ENCODE measurements around the gene TEX55.
"Not testable (repeated sequence)": the region's sequence is repeated elsewhere in the genome, so short reads cannot be mapped to it uniquely, and the experiment has no call there.

Gene TEX55

DNA sequence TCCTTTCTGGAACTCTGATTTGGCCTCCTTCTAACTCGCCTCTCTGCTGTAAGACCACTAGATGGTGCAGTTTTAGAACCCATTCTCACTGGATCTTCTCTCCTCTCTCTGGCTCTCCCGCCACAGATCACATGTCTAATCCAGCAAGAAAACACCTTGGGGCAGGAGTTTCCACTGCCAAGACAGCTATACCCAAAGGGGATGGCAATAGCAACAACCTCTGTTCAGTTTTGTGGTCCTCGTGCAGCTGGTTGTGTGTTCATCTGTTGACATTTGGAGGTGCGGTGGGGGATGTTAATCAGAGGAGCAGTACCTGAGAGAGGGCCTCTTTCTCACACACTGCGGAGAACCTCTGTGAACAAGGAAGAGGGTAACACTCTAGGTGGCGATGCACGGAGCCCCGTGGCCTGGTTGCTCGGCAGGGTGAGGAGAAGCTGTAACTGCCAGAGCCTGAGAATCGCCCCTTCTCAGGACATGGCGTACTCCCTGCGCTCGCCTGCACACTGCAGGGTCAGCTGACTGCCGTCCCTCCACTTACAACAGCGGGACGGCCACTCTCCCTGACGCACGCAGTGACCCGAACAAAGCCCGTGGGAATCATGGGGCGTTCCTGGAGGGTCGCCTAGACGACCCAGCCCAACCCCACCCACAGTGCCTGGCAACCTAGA, at the start of gene TEX55:
Gene TEX55, plus strand, starts transcription at position 666 of the 668 bp plus-strand sequence. CDS start 25 bp downstream, outside the sequence.
- no peak for DNase-seq (ENCODE audit: low read depth)

DNA sequence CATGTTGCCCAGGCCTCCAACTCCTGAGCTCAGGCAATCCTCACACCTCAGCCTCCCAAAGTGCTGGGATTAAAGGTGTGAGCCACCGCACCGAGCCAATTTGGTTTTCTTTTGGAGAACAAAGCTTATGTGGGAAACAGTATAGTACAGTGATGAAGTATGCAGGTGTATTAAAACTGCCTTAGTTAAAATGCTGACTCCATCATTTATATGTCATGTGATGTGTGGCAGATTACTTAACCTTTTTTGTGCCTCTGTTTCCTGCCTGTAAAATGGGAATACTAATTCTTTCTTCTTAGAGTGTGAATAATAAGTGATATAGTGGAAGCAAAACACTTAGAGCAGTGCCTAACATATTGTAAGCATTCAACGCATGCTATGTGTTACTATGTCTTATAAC, 48.0 kb upstream of the TEX55 start:
- DNase-seq (ENCODE audit: low read depth) = no peak

DNA sequence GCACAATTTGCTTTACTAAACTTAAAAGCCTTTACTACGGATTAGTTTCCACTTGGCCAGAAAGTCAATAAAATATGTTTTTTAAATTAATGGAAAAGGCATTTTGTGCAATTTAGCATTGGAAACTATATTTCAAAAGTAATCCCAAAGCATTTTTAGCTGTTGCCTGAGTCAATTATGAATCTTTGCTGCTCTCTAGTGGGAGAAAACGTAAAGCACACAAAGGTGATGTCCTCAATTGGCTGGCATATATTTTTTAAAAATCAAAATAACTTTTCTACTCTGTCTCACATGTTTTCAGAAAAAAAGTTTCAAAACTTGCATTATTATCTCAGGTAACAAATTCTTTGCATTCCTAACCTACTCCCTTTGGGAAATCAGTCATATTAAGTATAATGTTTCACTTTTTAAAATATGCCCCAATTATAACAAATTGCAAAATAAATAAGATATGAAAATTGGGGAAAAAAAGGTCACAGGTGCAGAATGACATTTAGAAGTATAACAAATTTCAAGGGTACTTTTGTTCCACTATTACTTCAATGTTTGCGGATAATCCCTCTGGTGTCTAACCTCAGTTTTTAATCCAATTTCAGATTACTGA, 47.2 kb upstream of the TEX55 start:
- DNase-seq (ENCODE audit: low read depth) = no peak

DNA sequence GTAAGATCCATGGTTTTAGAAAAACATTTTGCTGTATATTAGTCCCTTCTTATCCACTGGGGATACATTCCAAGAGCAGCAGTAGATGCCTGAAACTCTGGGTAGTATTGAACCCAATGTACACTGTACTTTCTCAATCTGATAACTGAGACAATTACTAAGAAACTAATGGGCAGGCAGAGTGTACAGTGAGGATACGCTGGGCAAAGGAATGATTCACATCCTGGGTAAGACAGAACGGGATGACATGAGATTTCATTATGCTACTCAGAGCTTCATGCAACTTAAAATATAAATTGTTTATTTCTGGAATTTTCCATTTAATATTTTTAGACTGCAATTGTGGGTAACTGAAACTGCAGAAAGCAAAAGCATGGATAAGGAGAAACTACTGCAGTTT, 46.2 kb upstream of the TEX55 start:
- DNase-seq (ENCODE audit: low read depth) = no peak

DNA sequence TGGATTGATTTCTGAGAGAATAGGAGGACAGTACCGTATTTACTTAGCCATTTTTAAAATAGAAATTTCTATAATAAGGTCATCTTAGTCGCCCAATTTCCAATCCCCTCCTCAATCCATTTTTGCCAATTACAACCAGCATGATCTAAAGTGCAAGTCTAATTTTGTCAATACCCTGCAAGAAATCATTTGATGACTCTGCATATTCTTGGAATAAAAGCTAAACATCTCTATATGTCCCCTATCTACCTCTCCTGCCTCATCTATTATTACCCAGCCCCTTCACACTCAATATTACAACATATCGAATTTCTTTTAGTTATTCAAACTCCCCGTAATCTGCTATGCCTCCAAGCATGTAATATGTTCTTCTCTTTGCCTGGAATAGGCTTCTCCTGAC, 41.9 kb upstream of the TEX55 start:
- no peak for DNase-seq (ENCODE audit: low read depth)

DNA sequence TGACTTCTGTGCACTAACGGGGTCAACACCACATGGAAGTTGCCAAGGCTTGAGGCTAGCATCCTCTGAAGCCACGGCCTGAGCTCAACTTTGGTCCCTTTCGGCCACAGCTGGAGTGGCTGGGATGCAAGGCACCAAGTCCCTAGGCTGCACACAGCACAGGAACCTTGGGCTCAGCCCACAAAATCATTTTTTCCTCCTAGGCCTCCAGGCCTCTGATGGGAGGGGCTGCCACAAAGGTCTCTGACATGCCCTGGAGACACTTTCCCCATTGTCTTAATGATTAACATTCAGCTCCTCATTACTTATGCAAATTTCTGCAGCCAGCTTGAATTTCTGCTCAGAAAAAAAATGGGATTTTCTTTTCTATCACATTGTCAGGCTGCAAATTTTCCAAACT, 27.6 kb upstream of the TEX55 start:
- not testable (repeated sequence) for DNase-seq (ENCODE audit: low read depth)

DNA sequence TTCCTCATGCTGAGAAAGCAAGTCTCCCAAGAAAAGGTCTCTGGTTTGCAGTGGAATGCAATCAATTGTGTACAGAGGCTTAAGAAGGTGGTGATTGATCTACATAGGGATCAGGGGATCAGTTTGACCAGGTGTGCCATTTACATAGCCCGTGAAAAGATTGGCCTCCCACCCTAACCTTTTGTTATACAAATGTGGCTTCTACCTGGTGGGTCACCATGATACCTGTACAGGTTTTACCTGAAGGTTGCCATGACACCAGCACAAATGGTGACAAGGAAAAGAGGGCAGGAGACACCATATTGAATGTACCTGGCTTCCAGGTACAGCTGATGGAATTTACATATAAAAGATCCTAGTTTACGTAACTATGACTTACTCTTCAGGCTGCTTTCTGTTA, 25.5 kb upstream of the TEX55 start:
- DNase-seq (ENCODE audit: low read depth) = no peak

DNA sequence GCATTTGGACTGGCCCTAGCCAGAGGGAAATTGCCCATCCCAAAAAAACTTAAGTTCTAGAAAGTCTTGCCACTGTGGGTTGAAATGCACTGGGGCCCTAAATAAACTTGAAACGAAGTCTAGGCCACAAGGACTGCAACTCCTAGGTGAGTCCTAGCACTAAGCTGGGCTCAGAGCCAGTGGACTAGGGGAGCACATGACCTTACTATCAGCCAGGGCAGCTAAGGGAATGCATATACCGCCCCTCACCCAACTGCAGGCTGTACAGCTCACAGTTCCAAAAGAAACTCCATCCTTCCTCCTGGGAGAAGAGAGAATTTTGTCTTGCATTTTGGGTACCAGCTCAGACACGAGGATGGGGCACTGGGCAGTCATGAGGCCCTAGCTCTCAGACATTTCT, 23.6 kb upstream of the TEX55 start:
- DNase-seq (ENCODE audit: low read depth) = no peak

DNA sequence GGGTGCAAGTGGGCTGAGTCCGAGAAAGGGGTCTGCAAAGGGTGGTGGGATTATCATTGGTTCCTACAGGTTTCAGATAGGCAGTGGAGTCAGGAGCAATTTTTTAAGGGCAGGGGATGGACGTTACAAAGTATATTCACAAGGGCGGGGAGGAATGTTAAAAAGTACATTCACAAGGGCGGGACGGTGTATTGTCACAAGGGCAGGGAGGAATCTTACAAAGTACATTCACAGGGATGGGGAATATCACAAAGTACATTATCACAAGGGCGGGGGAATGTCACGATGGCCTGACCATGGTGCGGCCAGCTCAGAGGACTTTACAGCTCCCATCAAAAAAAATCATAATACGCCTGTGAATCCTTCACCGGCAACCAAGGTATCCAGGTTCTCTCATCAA, 20.6 kb upstream of the TEX55 start:
- no peak for DNase-seq (ENCODE audit: low read depth)

DNA sequence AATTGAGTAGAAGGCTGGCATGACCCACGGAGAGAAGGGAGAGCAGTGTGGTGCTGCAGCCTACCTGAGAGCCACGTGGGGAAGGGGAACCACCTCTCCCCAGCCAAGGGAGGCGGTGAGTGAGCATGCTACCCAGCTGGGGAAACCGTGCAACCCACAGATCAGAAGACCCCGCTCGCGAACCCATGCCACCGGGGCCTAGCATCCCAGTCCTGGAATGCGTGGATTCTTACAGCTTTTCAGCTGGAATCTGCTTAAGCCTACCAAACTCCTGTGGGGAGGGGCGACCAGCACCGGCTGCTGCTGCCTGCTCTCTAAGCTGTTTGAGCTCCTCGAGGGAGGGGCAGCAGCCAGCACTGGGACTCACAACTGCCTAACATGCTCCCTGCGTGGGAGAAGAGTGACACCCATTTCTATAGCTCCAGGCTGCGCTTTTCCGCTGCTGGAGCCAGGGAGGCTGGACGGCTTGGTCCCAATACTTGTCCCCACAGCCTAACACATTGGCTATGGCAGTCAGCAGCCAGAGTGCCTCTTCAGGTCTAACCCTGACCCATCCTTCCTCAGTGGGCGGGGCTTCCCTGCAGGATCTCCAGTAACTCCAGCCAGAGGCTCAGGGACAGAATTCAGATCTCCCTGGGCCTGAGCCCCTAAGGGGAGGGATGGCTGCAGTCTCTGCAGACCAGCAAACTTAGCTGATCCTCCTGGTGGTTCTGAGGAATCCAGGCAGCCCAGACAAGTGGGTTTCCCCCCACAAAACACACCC, 20.0 kb upstream of the TEX55 start:
- no peak for DNase-seq (ENCODE audit: low read depth)

DNA sequence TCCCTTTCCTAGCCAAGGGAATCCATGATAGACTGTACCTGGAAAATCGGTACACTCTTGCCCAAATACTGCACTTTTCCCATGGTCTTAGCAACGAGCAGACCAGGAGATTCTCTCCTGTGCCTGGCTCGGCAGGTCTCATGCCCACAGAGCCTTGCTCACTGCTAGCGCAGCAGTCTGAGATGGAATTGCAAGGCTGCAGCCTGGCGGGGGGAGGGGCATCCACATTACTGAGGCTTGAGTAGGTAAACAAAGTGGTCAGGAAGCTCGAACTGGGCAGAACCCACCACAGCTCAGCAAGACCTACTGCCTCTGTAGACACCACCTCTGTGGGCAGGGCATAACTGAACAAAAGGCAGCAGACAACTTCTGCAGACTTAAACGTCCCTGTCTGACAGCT, 15.7 kb upstream of the TEX55 start:
- not testable (repeated sequence) for DNase-seq (ENCODE audit: low read depth)

DNA sequence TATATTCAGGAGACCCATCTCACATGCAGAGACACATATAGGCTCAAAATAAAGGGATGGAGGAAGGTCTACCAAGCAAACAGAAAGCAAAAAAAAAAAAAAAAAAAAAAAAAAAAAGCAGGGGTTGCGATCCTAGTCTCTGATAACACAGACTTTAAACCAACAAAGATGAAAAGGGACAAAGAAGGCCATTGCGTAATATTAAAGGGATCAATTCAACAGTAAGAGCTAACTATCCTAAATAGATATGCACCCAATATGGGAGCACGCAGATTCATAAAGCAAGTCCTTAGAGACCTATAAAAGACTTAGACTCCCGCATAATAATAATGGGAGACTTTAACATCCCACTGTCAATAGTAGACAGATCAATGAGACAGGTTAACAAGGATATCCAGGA, 13.7 kb upstream of the TEX55 start:
- DNase-seq (ENCODE audit: low read depth) = not testable (repeated sequence)

DNA sequence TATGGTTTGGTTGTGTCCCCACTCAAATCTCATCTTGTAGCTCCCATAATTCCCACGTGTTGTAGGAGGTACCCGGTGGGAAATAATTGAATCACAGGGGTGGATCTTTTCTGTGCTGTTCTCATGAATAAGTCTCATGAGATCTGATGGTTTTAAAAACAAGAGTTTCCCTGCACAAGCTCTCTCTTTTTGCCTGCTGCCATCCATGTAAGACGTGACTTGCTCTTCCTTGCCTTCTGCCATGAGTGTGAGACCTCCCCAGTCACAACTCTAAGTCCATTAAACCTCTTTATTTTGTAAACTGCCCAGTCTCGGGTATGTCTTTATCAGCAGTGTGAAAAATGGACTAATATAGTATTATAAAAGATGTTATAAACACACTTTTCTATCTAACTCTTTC, 6.6 kb upstream of the TEX55 start:
- not testable (repeated sequence) for DNase-seq (ENCODE audit: low read depth)

DNA sequence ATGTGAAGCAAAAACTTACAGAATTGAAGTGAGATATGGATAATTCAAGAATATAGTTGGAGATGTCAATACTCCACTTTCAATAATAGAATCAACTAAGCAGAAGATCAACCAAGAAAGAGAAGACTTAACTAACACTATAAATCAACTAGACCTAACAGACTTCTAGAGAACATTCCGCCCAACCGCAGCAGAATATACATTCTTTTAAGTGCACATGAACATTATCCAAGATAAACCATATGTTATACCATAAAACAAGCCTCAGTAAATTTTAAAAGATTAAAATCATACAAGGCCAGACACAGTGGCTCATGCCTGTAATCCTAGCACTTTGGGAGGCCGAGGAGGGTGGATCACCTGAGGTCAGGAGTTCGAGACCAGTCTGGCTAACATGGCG, 5.5 kb upstream of the TEX55 start:
- DNase-seq (ENCODE audit: low read depth) = no peak

DNA sequence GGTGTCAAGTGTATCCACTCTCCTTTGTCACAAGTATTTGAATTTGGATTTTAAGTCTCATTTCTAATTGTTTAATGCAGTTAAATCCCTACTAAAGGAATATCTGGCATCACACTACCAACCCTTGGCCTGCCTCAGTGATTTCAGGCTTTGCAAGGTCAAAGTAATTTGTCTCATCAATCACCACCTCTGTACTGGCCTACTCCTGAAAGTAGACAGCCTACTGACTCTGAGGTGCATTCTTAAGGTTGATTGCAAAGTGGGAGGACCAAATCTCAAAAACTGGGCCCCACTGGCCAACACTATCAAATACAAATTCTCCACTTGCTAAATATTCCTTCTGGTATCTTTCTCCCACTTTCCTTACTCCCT, 851 bp upstream of the TEX55 start:
- no peak for DNase-seq (ENCODE audit: low read depth)

DNA sequence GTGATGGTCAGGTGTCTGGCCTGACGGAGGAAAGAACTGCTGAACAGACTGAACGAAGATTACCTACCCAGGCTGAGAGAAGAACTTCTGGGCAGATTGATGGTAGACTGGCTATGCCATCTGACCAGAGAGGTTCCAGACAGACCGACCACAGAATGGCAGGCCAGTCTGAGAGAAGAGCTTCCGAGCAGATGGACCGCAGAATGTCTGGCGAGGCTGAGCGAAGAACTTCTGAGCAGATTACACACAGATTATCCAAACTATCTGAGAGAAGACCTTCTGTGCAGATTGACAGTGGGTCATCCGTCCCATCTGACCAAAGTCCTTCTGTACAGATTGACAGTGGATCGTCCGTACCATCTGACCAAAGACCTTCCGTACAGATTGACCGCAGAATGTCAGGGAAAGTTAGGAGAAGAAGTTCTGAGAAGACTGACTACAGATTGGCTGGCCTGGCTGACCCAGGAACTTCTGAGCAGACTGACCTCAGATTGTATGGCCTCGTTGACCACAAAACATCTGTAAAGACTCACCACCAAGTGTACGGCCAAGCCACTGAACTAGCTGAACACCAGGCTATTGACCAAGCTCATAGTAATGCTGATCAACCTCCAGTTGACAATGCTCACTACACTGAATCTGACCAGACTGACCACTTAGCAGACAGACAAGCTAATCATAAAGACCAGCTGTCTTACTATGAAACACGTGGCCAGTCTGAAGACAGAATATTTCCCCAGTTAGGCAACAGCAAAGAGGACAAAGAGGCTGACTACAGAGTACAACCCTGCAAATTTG, 812 bp downstream of the TEX55 start:
- no peak for DNase-seq (ENCODE audit: low read depth)

DNA sequence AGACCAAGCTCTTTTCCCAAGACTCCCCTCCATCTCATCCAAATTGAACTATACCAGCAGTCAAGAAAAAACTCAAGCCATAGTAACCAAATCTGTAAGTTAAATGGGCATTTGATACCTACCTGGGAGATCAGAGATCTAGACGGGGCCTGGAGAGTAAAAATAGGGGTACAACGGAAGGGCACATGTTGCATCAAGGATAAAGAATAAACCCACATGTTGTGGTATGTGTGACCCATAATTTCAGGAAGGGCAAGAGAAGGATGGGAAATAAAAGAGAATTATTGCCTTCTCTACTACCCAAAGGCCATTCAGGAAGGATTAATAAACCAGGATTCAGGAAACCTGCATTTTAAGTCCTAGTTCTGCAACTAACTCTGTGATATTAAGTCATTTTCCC, 1.5 kb downstream of the TEX55 start:
- DNase-seq (ENCODE audit: low read depth) = no peak

DNA sequence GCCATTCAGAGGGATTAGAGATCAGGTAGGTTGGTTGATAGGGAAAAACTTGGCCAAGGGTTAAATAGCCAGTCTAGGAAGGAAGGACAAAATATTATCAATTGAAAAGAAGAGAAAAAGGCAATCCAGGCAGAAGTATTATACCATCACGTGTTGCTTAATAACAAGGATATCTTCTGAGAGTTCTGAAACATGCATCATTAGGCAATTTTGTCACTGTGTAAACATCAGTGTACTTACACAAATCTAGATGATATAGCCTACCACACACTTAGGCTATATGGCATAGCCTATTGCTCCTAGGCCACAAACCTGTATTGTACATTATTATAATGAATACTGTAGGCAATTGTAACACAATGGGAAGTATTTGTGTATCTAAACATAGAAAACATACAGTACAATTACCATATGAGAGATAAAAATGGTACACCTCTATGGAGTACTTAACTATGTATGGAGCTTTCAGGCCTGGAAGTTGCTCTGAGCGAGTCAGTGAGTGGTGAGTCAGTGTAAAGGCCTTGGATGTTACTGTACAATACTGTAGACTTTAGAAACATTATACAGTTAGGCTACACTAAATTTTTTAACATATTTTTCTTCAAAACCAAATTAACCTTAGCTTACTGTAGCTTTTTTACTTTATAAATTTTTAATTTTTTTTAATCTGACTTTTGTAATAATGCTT, 2.7 kb downstream of the TEX55 start:
- DNase-seq (ENCODE audit: low read depth) = no peak

DNA sequence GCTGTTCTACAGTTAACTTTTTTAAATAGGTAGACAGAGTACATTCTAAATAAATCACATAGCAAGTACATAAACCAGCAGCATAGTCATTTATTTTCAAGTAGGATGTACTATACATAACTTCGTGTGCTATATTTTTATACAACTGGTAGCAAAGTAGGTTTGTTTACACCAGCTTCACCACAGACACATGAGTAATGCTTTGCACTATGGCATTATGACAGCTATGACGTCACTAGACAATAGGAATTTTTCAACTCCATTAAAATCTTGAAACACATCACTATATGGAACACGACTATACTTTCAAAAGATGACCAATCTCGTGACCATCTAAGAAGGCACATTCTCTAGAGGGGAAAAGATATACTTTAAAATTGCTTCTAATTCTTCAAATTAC, 3.5 kb downstream of the TEX55 start:
- DNase-seq (ENCODE audit: low read depth) = no peak

DNA sequence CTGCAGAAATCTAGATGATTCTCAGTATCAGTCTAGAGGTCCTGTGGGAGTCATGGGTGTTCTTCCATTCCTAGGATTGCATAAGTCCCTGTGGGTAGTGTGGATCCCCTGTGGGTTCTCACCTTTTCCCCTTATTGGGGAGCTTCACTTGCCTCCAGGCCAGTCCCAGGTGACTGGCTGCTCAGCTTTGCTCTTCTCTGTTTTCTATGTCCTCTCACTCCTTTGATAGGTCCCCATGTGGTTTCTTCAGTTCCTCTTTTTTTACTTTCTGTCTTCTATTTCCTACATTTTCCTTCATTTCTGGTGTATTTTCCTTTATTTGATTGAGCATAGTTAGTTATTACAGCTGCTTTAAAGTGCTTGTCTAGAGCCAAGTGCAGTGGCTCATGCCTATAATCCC, 10.9 kb downstream of the TEX55 start:
- DNase-seq (ENCODE audit: low read depth) = no peak

DNA sequence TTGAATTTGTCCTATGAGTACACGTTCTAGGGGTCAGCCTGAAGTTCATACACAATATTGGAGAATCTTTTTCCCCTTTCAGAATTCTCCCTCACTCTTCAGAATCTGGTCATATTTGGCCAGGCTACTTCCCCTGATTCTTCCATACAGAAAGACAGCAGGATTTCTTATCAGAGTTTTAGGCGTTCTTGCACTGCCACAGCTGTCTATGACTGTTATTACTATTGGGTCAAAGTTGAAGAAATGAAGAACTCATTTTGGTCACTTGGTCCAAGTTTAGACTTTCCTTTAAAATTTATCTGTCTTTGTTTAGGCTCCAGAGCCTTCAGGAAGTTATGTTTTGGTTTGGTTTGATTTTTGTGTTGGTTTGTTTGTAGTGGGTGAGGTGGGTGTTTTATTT, 12.0 kb downstream of the TEX55 start:
- DNase-seq (ENCODE audit: low read depth) = no peak

DNA sequence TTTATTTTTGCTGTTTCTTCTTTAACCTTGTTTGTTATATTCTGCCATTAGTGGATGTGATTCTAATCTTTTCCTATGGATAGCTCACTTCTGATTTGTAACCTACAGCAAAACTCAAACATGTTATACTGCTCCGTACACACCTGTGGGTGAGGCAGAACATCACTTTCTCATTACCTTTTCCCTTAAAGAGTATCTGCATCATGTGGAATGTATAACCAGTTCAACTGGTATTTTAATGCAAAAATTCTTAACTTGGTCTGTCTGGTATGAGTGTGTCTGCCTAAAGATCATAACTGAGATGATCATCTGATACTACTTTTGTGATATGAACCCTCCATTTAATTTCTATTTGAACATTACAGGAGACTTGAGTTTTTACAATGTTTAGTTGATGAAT, 14.4 kb downstream of the TEX55 start:
- no peak for DNase-seq (ENCODE audit: low read depth)
